ENCODE data around the gene CHAF1A.

The CHAF1A gene

DNA sequence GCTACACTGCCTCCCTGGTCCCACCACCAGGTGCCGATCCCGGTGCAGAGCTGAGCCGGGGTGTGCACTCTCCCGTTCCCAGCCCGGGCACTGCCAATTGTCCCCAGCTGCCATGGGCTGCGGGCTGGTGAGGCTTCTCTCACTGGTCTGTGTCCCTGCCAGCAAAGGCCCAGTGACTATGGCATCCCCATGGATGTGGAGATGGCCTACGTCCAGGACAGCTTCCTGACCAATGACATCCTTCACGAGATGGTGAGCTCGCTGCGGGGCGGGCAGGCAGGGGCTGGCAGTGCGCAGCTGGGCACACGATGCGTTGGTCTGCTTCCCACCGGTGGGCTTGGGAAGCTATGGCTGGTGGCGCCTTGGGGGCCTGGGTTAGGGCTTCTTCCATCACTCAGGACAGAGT lies 44.5 kb upstream of the CHAF1A start:
- Histone ChIP-seq H3K36me3 (ENCODE audit: control insufficient read depth in 2 of 2, insufficient read depth in 1 of 2, low read length in 2 of 2) (peaks cover 3 to 60% of the 10 kb centered on the region in 2 experiments; a peak in 2 of 3 replicates), H3K4me3 (ENCODE audit: low read depth, low read length) (no peak overlapping the region), H3K27ac (ENCODE audit: extremely low read depth, low read depth, low read length) (no peak overlapping the region), H3K4me1 (ENCODE audit: control insufficient read depth, insufficient read depth, low read length) (no peaks in the 10 kb centered on the region), H3K9me3 (ENCODE audit: control insufficient read depth, insufficient read depth, low read depth, low read length) (no peaks in the 10 kb centered on the region)
- ChIA-PET CTCF (interaction anchor here (1.1 to 3.7 kb wide), 3 partner anchors 18 to 91 kb away, joined by 3 to 13 read pairs (median 4); no protein-coding TSS in a partner anchor), POLR2A (interaction anchor here (1.9 kb wide), 2 partner anchors 15 to 91 kb away, joined by 6 to 12 read pairs; partner anchors contain the start of gene MPND)
- no peak for TF ChIP-seq SCRT2 (tag by site-specific recombination; IDR thresholded peaks at IDR 0.05)
- TF ChIP-seq, protein P1, sequence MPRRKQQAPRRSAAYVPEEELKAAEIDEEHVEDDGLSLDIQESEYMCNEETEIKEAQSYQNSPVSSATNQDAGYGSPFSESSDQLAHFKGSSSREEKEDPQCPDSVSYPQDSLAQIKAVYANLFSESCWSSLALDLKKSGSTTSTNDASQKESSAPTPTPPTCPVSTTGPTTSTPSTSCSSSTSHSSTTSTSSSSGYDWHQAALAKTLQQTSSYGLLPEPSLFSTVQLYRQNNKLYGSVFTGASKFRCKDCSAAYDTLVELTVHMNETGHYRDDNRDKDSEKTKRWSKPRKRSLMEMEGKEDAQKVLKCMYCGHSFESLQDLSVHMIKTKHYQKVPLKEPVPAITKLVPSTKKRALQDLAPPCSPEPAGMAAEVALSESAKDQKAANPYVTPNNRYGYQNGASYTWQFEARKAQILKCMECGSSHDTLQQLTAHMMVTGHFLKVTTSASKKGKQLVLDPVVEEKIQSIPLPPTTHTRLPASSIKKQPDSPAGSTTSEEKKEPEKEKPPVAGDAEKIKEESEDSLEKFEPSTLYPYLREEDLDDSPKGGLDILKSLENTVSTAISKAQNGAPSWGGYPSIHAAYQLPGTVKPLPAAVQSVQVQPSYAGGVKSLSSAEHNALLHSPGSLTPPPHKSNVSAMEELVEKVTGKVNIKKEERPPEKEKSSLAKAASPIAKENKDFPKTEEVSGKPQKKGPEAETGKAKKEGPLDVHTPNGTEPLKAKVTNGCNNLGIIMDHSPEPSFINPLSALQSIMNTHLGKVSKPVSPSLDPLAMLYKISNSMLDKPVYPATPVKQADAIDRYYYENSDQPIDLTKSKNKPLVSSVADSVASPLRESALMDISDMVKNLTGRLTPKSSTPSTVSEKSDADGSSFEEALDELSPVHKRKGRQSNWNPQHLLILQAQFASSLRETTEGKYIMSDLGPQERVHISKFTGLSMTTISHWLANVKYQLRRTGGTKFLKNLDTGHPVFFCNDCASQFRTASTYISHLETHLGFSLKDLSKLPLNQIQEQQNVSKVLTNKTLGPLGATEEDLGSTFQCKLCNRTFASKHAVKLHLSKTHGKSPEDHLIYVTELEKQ (tag by site-specific recombination; IDR thresholded peaks at IDR 0.05; ENCODE audit: borderline replicate concordance): no peak
- peak; percentile 59 for TF ChIP-seq HIC1 (tag by site-specific recombination; IDR thresholded peaks at IDR 0.05)
- TF ChIP-seq ZBTB21 (tag by site-specific recombination; IDR thresholded peaks at IDR 0.05): no peak
- no peak for TF ChIP-seq ZNF518A (tag by site-specific recombination; conservative IDR thresholded peaks at IDR 0.05; ENCODE audit: low read depth)
- TF ChIP-seq REST (tag by site-specific recombination; IDR thresholded peaks at IDR 0.05): no peak
- TF ChIP-seq ZNF610 (tag by site-specific recombination; IDR thresholded peaks at IDR 0.05; ENCODE audit: borderline replicate concordance): no peak

Measured in HEK293 (cell line).